ENCODE data around the gene DDX41.
"Not testable (repeated sequence)": the region's sequence is repeated elsewhere in the genome, so short reads cannot be mapped to it uniquely, and the experiment has no call there.

The DDX41 gene

GRCh38 chr5:177516601-177517568 lies at the start of gene DDX41:
TSS of gene DDX41 (minus strand) at chr5:177516961. CDS start at chr5:177516945, 16 bp downstream.
- peak; percentile 94 for DNase-seq

GRCh38 chr5:177565046-177565445 lies 48.3 kb upstream of the DDX41 start:
- no peak for DNase-seq

DNA sequence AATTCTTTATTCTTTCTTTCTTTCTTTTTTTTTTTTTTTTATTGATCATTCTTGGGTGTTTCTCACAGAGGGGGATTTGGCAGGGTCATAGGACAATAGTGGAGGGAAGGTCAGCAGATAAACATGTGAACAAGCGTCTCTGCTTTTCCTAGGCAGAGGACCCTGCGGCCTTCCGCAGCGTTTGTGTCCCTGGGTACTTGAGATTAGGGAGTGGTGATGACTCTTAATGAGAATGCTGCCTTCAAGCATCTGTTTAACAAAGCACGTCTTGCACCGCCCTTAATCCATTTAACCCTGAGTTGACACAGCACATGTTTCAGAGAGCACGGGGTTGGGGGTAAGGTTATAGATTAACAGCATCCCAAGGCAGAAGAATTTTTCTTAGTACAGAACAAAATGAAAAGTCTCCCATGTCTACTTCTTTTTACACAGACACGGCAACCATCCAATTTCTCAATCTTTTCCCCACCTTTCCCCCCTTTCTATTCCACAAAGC lies 42.7 kb upstream of the DDX41 start:
- DNase-seq, result not testable (repeated sequence)

- no peak for DNase-seq
These were observed 41.0 kb upstream of the DDX41 start for GRCh38 chr5:177557796-177558195.

- DNase-seq, result no peak
These were observed 40.4 kb upstream of the DDX41 start for GRCh38 chr5:177557041-177557647.

- no peak for DNase-seq
These were observed 38.9 kb upstream of the DDX41 start for GRCh38 chr5:177555665-177556064.

DNA sequence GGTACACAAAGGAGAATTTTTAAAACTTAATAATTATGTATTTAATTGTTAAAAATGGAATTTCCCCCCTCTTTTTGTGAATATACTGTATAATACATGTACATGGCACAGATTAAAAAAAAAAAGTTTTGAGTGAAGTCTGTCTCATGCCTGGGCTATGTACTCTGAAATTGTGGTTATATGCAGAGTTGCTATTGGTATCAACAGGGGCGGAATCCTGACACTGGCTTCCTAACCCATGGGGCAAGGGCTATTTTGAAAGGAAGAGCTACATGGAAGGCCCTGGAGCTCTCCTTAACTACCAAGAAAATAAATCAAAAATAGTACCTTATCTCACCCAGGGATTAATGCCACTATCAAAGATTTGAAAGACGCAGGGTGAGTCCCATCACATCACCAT lies 38.5 kb upstream of the DDX41 start:
- no peak for DNase-seq

- peak; percentile 74 for DNase-seq
These were observed 37.8 kb upstream of the DDX41 start, which contains the start of gene FAM193B for GRCh38 chr5:177554474-177555111. TSS of gene FAM193B (minus strand) at chr5:177554563. CDS start at chr5:177554458, 105 bp downstream.

DNA sequence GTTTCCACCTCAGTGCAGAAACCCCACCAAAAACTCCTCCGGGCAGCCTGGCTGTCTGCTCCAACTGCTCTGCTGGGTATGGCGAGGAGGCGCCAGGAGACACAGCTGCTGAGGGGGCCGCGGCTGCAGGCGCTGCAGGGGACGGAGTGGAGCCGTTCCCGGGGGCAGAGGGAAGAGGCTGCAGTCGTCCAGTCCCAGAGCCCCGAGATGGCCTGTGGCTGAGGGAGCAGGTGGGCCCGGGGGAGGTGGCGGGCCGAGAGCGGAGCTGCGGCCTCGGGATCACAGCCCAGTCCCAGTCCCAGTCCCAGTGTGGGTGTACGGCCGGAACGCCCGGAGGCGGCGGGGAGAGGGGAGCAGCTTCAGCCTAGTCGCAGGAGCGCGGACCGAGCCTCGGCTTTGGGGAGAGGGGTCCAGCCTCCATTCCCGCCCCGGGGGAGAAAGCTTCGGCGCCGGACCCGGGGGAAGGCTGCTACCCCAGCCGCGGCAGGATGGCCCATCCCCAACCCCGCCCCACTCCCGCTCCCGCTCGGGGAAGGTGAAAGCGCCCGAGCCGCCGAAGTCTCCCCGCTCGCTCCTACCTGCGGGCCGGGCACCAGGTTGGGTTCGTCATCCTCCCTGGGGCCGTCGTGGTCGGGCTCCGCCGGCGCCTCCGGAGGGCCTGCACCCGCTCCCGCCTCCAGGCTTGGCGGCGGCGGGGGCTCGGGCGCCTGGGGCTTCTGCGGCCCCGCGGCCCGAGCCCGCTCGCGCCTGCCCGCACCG lies 37.1 kb upstream of the DDX41 start:
- no peak for DNase-seq

GRCh38 chr5:177552839-177553455 lies 36.2 kb upstream of the DDX41 start:
- DNase-seq, result no peak

- DNase-seq, result no peak
These were observed 33.4 kb upstream of the DDX41 start for GRCh38 chr5:177550122-177550521.

GRCh38 chr5:177548495-177548894 lies 31.7 kb upstream of the DDX41 start:
- no peak for DNase-seq

- no peak for DNase-seq
These were observed 31.0 kb upstream of the DDX41 start for GRCh38 chr5:177547736-177548135.

- DNase-seq, result no peak
These were observed 29.5 kb upstream of the DDX41 start for GRCh38 chr5:177546258-177546741.

GRCh38 chr5:177545487-177546257 lies 28.9 kb upstream of the DDX41 start:
- no peak for DNase-seq

DNA sequence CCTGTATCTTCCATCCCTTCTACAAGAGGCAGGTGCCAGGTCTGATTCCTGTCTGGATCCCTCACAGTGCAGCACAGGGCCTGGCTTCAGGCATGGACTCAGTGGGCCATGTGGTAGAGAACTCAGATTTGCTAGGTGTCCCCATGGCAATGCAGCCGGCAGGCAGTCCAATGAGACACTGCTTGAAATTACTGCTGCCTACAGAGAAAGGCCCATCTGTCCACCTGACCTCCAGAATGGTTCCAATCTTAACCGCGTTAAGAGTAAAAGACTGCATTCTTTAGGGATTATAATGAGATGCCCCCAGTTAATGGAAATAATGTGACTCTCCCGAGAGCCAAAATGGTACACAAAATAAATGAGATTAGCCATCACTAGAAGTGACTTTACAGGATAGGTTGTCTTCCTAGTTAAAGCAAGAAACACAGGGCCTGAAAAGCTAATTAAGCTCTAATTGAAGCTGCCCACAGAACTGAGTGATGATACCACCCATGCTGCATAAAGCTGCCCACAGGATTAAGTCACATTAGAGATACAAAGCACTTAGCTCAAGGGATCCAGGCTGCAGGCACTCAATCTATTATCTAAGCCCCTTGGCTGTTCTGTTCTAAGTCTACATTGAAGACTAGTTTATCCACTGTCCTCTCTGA lies 26.2 kb upstream of the DDX41 start:
- DNase-seq, result no peak

DNA sequence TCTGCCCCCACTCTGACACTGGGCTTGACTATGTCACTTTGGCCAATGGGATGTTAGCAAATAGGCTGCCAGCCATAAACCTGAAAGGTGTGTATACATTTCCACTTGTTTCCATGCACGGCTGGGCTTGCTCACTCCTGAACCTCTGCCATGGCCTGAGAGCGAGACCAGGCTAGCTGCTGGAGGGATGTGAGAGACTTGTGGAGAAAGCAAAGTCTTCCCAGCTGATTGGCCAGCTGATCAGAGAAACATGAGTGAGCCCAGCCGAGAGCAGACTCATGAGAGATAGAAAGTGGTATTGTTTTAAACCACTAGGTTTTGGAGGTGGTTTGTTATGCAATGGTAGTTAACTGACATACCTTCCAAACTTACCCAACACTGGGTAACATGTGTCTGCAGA lies 23.7 kb upstream of the DDX41 start:
- no peak for DNase-seq

GRCh38 chr5:177539411-177539810 lies 22.6 kb upstream of the DDX41 start:
- no peak for DNase-seq

GRCh38 chr5:177538876-177539275 lies 22.1 kb upstream of the DDX41 start:
- DNase-seq, result no peak
